GM12878 (cell line): ENCODE data around the gene ARHGAP26.

Experiments
- BMI1 ChIP-seq: fragments of 450-650 bp; IDR thresholded peaks from 2 replicates; pipeline ENCODE4 v1.6.1; 2016; ENCODE audit warnings: mild to moderate bottlenecking, moderate library complexity, borderline replicate concordance
- EZH2 ChIP-seq: IDR thresholded peaks from 2 replicates; pipeline ENCODE4 v1.6.1; 2012; ENCODE audit warnings: low read depth, mild to moderate bottlenecking, control low read depth, inconsistent platforms, low read length, borderline replicate concordance; ENCODE audit not compliant: control insufficient read depth
- POLR2AphosphoS5 ChIP-seq: IDR thresholded peaks from 2 replicates; pipeline ENCODE4 v1.6.1; 2011; ENCODE audit warnings: mild to moderate bottlenecking, low read length, inconsistent platforms
- SMARCA5 ChIP-seq: fragments of 450-650 bp; IDR thresholded peaks from 2 replicates; pipeline ENCODE4 v1.6.1; 2017; ENCODE audit warnings: mild to moderate bottlenecking
- YY1 ChIP-seq: IDR thresholded peaks from 2 replicates; pipeline ENCODE4 v1.6.1; 2011; ENCODE audit warnings: low read depth, mild to moderate bottlenecking, low read length
- ZZZ3 ChIP-seq: IDR thresholded peaks from 2 replicates; pipeline ENCODE4 v1.6.1; 2011; ENCODE audit warnings: low read depth; ENCODE audit not compliant: control insufficient read depth, insufficient read length

GRCh38 chr5:142934051-142934762, 164.0 kb downstream of the ARHGAP26 start:
- TF ChIP-seq YY1 (no peak), ZZZ3 (no peak), POLR2AphosphoS5 (no peak), BMI1 (no peak), SMARCA5 (no peak), EZH2 (no peak)
